ENCODE results near the gene MAP4K3.

- no peak for TF ChIP-seq CTCF (IDR thresholded peaks at IDR 0.05 in 2 of 3, conservative IDR thresholded peaks at IDR 0.05 in 1 of 3; ENCODE audit: control insufficient read depth in 2 of 3, extremely low read depth in 1 of 3, insufficient read depth in 1 of 3, low read depth in 3 of 3, low read length in 3 of 3)
- TF ChIP-seq CREB1 (IDR thresholded peaks at IDR 0.05; ENCODE audit: low read depth) = no peak
- no peak for TF ChIP-seq POLR2AphosphoS5 (IDR thresholded peaks at IDR 0.05; ENCODE audit: low read length)
- no peak for TF ChIP-seq NFXL1 (IDR thresholded peaks at IDR 0.05; ENCODE audit: borderline replicate concordance)
- no peak for TF ChIP-seq PBX3 (IDR thresholded peaks at IDR 0.05; ENCODE audit: insufficient replicate concordance, low read depth, low read length)
- no peak for TF ChIP-seq SP1 (IDR thresholded peaks at IDR 0.05; ENCODE audit: low read depth, low read length)
- no peak for TF ChIP-seq ATF2 (IDR thresholded peaks at IDR 0.05; ENCODE audit: low read length)
Measured at GRCh38 chr2:39381653-39382052, 55.4 kb downstream of the MAP4K3 start.
